HG03432 (cell line): ENCODE results near the gene CHN2.
"Not testable (repeated sequence)": the region's sequence is repeated elsewhere in the genome, so short reads cannot be mapped to it uniquely, and the experiment has no call there.

Experiments
- ATAC-seq: cut with Tn5 transposase; IDR thresholded peaks from one replicate; pipeline ENCODE4 v1.9.1; 2021; ENCODE audit warnings: mild to moderate bottlenecking, moderate library complexity; ENCODE audit not compliant: unreplicated experiment

CHN2 gene

GRCh38 chr7:29518616-29519015 is 324.0 kb downstream of the CHN2 start:
- ATAC-seq, result no peak

GRCh38 chr7:29523728-29524127 is 329.2 kb downstream of the CHN2 start:
- no peak for ATAC-seq

GRCh38 chr7:29527505-29528108 is 333.0 kb downstream of the CHN2 start:
- no peak for ATAC-seq

GRCh38 chr7:29528526-29528925 is 334.0 kb downstream of the CHN2 start:
- not testable (repeated sequence) for ATAC-seq
